Measurements from ENCODE around the gene SH2D3C.

Gene SH2D3C

GRCh38 chr9:127720031-127720864 lies 58.2 kb downstream of the SH2D3C start:
- no peak for DNase-seq (ENCODE audit: low spot score)

GRCh38 chr9:127717766-127718165 lies 60.7 kb downstream of the SH2D3C start:
- DNase-seq (ENCODE audit: low spot score), result no peak

GRCh38 chr9:127716412-127716811 lies 62.1 kb downstream of the SH2D3C start:
- DNase-seq (ENCODE audit: low spot score), result no peak

- peak; percentile 99 for DNase-seq (ENCODE audit: low spot score)
These were observed 62.8 kb downstream of the SH2D3C start, which contains the start of the genes PTRH1 and TTC16 for GRCh38 chr9:127715470-127716337. TSS of gene PTRH1 (minus strand) at chr9:127715663. CDS start at chr9:127715639, 24 bp downstream. TSS of gene TTC16 (plus strand) at chr9:127716079. CDS start at chr9:127716146, 67 bp downstream.

DNA sequence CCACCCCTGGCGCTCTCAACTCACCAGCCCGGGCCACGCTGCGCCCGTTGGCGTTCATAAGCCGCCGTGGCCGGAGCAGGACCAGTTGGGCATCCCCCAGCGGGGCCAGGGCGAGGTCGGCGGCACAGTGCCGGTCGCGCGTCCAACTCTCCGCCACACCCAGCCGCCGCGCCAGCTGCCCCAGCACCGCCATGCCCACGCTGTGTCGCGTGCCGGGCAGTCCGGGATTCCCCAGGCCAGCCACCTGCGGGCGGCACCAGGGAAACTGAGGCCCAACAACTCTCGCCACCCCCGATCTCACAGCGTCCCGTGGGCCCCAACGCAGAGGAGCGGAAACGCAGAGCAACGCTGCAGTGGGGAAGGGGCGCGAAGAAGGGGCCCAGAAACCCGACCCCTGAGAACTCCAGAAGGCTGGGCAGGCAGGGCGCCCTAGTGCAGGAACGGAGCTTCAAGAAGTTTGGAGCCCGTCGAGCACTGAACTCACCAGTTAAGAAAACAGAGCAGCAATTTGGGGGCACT lies 63.5 kb downstream of the SH2D3C start:
- no peak for DNase-seq (ENCODE audit: low spot score)

GRCh38 chr9:127714020-127714750 lies 64.3 kb downstream of the SH2D3C start:
- no peak for DNase-seq (ENCODE audit: low spot score)

DNA sequence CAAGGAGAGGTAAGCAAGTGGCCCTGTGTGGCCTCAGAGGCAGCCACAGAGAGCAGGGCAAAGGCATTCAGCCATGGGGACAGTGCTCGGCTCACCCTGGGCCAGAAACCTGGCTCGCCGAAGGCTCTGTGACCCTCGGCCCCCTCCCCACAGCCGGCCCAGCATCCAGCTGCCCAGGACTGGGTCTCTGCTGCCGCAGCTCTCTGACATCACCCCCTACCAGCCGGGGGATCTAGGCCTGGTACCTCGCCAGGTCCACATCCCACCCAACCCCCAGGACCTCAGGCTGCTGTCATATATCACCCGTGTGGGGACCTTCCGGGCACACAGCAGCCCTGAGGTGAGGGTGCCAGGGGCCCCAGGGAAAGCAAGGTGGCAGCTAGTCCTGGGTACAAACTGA lies 65.6 kb downstream of the SH2D3C start:
- no peak for DNase-seq (ENCODE audit: low spot score)

DNA sequence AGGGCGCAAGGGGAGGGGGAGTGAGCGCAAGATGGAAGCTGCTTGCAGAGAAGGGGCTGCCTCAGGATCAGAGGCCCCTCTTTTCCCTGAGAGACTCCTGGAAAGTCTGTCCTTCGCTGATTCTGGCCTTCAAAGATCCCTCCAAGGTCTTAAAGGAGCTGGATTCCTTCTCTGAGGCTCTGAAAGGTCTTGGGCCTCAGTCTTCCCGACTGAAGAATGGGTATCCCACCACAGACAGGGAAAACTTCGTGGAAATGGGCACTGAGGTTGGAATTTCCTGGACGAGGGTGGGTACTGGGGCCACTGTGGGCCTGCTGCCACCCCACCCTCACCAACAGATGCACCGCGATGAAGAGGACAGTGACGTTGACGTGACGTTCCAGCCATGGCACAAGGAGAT lies 66.1 kb downstream of the SH2D3C start:
- no peak for DNase-seq (ENCODE audit: low spot score)

GRCh38 chr9:127711831-127712274 lies 66.6 kb downstream of the SH2D3C start:
- no peak for DNase-seq (ENCODE audit: low spot score)

- no peak for DNase-seq (ENCODE audit: low spot score)
These were observed 67.2 kb downstream of the SH2D3C start for GRCh38 chr9:127711226-127711701.

DNA sequence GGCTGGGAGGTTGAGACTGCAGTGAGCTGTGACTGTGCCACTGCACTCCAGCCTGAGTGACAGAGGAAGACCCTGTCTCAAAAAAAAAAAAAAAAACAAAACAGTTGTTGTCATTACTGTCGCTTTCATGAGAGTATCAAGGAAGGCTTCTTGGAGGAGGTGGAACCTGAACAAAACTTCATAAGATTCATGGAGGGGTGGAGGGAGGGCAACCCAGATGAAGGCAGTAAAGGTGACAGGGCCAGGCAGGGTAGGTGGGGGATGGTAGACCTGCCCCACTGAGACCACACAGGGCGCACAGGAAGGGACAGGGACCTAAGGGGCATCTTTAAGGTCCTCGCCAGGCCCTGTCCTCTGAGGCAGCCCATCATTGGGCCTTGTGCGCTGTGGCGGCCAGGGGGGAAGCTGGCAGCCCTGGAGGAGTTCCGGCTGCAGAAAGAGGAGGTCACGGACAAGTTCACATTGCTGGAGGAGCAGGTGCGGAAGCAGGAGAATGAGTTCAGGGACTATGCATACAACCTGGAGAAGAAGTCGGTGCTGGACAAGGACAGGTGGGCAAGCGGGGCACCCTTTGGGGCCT lies 68.2 kb downstream of the SH2D3C start:
- DNase-seq (ENCODE audit: low spot score), result no peak

DNA sequence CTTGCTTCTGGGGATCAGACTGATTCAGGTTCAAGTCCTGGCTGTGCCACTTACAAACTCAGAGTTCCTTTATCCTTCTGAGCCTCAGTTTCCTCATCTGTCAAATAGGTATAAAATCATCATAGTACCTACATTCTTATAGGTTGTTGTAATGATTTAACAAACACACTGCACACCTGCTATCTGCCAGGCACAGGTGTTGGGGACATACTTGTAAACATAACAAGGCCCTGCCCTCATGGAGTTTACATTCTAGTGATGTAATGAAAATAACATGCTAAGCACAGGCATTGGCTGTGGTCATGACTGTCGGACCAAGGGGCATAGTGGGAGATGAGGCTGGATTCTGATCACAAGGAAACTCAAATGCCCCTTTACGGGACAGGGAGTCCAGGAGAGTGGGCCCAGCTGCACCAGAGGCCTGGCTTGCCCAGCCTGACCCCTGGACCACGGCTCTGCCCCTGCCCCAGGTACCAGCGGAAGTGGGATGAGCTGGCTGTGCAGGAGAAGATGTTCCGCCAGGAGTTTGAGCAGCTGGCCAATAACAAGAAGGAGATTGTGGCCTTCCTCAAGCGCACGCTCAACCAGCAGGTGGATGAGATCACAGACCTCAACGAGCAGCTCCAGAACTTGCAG lies 69.4 kb downstream of the SH2D3C start:
- DNase-seq (ENCODE audit: low spot score), result no peak

GRCh38 chr9:127707766-127708165 lies 70.7 kb downstream of the SH2D3C start:
- DNase-seq (ENCODE audit: low spot score), result no peak

DNA sequence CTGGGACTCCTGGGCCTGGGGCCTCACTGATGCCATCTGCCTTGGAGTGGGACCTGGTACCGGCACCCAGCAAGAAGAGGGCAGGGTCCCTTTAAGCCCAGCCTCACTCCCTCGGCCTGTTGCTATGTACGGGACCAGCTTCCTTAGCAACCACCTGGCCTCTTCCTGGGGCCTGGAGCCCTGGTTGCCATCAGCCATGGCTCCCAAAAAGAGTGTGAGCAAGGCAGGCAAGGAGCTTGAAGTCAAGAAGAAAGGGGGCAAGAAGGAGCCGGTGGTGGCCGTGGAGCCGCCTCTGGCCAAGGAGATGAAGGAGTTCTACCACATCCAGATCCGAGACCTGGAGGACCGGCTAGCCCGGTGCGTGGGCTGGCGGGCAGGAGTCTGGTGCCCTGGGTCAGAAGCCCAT lies 71.6 kb downstream of the SH2D3C start, which contains the start of gene CFAP157:
Gene CFAP157 (plus strand): TSS at position 153 of the 406 bp plus-strand sequence. CDS start 44 bp downstream, at position 197.
- no peak for DNase-seq (ENCODE audit: low spot score)

DNA sequence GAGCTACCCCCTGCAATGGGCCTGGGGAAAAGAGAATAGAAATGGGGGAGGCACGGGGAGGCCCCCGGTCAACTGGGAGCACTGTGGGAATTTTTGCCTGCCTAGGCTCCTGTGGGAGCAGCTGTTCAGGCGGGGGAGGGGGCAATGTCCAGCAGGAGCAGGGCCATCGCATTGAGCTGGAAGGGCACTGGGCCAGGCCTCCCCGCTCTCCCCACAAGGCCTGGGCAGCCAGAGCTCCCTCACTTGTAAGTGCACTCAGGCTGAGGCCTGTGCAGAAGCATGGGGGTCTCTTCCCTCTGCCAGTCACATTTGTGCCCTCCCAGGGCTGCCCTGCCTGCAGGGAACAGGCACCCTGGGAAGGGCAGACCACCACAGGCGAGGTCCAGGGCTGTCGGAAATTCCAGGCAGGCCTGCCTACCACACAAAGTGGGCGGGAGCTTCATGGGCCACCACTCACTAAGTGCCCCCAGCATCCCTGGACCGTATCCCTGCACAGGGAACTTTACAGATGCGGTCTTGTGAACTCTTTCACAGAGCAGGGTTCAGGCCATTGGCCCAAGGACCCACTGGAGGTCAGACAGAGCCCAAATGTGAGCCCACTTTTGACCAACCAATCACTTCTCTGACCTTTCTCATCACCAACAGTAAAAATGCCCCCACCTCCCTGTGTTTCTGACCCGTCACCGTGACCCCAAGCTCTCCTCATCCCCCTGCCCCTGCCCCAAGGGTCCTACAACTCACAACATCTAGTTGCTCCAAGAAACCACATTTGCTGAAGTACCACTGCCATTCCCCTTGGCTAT lies 72.7 kb downstream of the SH2D3C start:
- DNase-seq (ENCODE audit: low spot score), result no peak

DNA sequence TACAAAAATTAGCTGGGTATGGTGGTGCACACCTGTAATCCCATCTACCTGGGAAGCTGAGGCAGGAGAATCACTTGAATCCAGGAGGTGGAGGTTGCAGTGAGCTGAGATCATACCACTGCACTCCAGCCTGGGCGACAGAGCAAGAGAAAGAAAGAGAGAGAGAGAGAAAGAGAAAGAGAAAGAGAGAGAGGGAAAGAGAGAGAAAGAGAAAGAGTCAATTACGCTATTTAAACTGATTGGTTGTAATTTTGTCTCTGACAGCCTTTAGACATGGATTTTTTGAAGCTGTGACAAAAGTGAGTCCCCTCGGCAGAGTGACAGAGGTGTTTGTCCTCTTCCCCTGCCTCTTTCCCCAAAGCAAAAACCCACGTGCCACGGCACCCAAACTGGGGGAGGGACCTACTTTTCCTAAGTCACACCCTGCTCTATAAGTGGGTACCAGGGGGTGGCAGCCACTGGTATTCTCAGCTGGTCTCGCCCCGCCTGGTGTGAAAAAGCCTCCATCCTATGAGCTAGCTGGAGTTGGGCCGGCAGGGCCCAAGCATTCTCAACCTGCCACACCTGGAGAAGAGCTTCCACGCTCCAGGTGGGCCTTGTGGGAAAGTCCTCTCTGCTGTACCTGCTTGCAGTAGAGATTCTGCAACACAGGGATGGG lies 75.0 kb downstream of the SH2D3C start:
- DNase-seq (ENCODE audit: low spot score), result no peak

DNA sequence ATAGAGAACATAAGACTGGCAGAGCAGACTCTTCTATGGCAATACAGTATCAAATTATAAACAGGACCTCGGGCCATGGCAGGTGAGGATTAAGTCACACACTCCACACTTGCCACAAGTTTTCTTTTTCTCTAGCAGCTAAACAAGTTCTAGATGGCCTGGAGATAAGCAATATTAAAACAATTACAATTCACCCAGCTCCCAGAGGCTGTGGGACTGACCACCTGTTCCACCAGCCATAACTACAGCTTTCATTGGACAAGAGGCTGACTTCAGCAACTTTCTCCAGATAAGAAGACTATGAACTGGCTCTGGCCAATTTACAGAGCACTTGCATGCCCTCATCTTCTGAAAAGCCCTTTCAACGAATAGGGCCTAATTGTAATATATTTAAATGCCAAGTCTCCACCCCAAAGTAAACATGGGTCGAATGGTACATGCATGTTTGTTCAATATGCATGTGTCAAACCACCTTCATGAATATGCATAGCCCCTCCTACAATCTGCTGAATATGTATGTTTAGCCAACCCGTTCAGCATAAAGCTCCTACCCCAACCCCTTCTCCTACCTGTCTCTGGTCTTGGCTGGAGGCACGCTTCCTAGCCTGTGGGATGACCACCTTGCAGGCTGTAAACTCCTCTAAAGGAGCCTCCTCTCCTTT lies 77.7 kb downstream of the SH2D3C start:
- DNase-seq (ENCODE audit: low spot score), result no peak

DNA sequence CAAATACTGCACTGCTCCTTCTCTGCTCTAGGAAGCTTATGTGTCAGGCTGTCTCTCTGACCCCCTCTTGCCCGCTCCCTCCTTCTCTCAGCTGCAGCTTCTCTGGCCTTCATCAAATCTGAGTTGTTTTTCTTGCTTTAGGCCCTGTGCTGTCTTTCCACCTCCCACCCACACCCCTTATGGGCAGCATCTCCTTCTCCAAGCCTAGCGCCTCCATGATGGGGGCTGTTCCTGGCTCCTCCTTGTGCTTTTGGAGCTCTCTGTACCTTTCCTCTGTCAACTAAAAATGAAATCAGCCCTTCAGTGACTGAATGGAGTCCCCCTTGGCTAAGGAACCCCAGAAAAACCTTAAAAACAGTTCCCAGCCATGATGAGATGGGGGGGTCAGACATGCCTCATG lies 78.3 kb downstream of the SH2D3C start:
- DNase-seq (ENCODE audit: low spot score), result no peak

Measured in COLO829 (cell line).